ENCODE results near the gene TMED7. TPM values are rescaled to one million over a fixed set of nuclear protein-coding genes. Genes with fewer than 3 reads are reported as not detected.

TMED7 gene
- total and polyA plus RNA-seq, 2 donors = 25.9 to 33.0 TPM

DNA sequence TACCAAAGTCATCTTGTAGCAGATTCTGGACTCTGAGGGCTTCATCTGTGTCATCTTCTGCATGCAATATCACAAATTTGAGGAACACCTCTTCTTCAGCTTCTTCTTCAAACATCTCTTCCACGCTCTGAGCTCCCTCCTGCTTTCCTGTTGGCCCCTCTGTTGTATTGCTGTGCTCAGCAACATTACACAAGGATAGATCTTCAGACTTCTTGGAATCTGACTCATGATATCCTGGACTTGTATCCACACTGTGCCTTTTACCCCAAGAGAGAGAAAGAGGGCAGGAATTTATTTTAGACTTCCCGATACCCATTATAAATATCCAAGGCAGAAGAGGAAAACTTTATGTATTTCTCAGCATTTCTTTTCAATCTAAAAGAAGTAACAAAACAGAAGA lies 44.9 kb downstream of the TMED7 start:
- H3K4me3 ChIP-seq (ENCODE audit: low read length in 2 of 2) = no peak overlapping the region
- no peak overlapping the region for H3K27ac ChIP-seq (ENCODE audit: low read depth in 1 of 2, low read length in 1 of 2)
- no peaks in the 10 kb centered on the region for H3K36me3 ChIP-seq (ENCODE audit: control insufficient read depth in 2 of 2, insufficient read depth in 2 of 2, low read length in 1 of 2)
- H3K27me3 ChIP-seq (ENCODE audit: control insufficient read depth in 2 of 2, insufficient read depth in 1 of 2, low read length in 1 of 2) = no peaks in the 10 kb centered on the region
- no peak for DNase-seq (ENCODE audit: low read depth in 6 of 9, low spot score in 9 of 9)
- no peaks in the 10 kb centered on the region for H3K9me3 ChIP-seq (ENCODE audit: control insufficient read depth in 2 of 2, insufficient read depth in 1 of 2, low read length in 1 of 2)
- WGBS = 98% methylated on average over 2 of the region's 2 CpGs
- no peaks in the 10 kb centered on the region for H3K4me1 ChIP-seq (ENCODE audit: control insufficient read depth in 2 of 2, insufficient read depth in 2 of 2, low read length in 2 of 2)

DNA sequence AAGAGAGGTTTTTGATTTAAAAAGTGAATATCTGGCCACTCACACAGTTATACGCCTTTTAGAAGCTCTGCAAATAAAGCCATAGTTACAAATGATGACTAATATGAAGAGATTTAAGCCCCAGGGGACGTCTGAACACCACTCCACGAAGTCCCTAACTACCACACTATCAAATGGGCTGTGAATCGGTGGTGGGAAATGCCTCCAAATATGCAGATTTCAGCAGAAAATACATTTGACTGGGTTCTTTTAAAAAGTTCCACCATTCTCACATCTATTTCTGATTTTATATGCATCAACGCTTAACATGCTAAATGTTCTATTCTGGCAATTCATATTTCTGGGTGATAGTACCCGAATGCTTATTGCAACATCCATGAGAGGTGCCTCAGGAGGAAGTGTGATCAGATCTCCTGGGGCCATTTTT lies 46.1 kb downstream of the TMED7 start:
- Histone ChIP-seq H3K4me3 (ENCODE audit: low read length in 2 of 2) (no peak overlapping the region), H3K27ac (ENCODE audit: low read depth in 1 of 2, low read length in 1 of 2) (no peak overlapping the region), H3K36me3 (ENCODE audit: control insufficient read depth in 2 of 2, insufficient read depth in 2 of 2, low read length in 1 of 2) (no peaks in the 10 kb centered on the region), H3K27me3 (ENCODE audit: control insufficient read depth in 2 of 2, insufficient read depth in 1 of 2, low read length in 1 of 2) (no peaks in the 10 kb centered on the region), H3K4me1 (ENCODE audit: control insufficient read depth in 2 of 2, insufficient read depth in 2 of 2, low read length in 2 of 2) (no peaks in the 10 kb centered on the region), H3K9me3 (ENCODE audit: control insufficient read depth in 2 of 2, insufficient read depth in 1 of 2, low read length in 1 of 2) (no peaks in the 10 kb centered on the region)
- 97% methylated on average over 6 of the region's 6 CpGs for WGBS
- no peak for DNase-seq (ENCODE audit: low read depth in 6 of 9, low spot score in 9 of 9)

DNA sequence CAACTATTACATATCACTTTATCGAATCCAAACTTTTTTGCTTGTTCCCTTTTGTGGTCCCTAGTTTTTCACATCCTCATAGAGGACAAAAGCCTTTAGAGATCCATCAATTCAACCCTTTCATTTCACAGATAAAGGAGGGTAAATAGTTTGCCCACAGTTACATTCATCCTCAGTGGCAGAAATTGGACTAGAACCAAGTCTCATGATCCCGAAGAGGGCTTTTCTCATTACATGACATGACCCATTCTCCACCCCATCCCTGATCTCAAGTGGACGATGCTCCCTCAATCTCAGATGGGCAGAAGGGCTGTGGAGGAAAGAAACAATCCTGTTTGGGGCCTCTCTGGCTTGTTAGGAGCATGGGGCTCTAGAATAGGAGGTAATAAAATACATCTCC lies 46.6 kb downstream of the TMED7 start:
- 95% methylated on average over 3 of the region's 3 CpGs for WGBS
- Histone ChIP-seq H3K4me3 (ENCODE audit: low read length in 2 of 2) (no peak overlapping the region), H3K27me3 (ENCODE audit: control insufficient read depth in 2 of 2, insufficient read depth in 1 of 2, low read length in 1 of 2) (no peaks in the 10 kb centered on the region), H3K27ac (ENCODE audit: low read depth in 1 of 2, low read length in 1 of 2) (no peak overlapping the region), H3K9me3 (ENCODE audit: control insufficient read depth in 2 of 2, insufficient read depth in 1 of 2, low read length in 1 of 2) (no peaks in the 10 kb centered on the region), H3K4me1 (ENCODE audit: control insufficient read depth in 2 of 2, insufficient read depth in 2 of 2, low read length in 2 of 2) (no peaks in the 10 kb centered on the region), H3K36me3 (ENCODE audit: control insufficient read depth in 2 of 2, insufficient read depth in 2 of 2, low read length in 1 of 2) (no peaks in the 10 kb centered on the region)
- no peak for DNase-seq (ENCODE audit: low read depth in 6 of 9, low spot score in 9 of 9)

DNA sequence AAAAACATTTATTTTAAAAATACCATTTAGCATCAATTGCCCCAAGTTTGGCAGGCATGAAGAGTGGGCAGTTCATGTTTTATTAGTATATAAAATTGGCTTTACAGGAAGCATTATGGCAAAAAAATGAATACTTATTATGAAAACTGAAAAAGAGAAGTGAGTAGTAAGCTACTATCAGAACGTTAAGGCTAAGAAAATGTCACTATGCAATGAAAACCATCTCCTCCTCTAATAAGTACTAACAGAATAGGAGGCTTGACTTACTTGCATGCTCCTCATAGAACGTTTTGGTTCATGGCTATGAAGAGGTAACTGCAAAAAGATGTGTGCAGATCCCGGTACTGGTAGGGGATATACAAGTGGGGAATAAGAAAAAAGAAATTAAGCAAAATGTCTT lies 47.2 kb downstream of the TMED7 start:
- 90% methylated on average over 3 of the region's 3 CpGs for WGBS
- Histone ChIP-seq H3K4me3 (ENCODE audit: low read length in 2 of 2) (no peak overlapping the region), H3K36me3 (ENCODE audit: control insufficient read depth in 2 of 2, insufficient read depth in 2 of 2, low read length in 1 of 2) (no peaks in the 10 kb centered on the region), H3K27ac (ENCODE audit: low read depth in 1 of 2, low read length in 1 of 2) (no peak overlapping the region), H3K27me3 (ENCODE audit: control insufficient read depth in 2 of 2, insufficient read depth in 1 of 2, low read length in 1 of 2) (no peaks in the 10 kb centered on the region), H3K9me3 (ENCODE audit: control insufficient read depth in 2 of 2, insufficient read depth in 1 of 2, low read length in 1 of 2) (no peaks in the 10 kb centered on the region), H3K4me1 (ENCODE audit: control insufficient read depth in 2 of 2, insufficient read depth in 2 of 2, low read length in 2 of 2) (no peaks in the 10 kb centered on the region)
- no peak for DNase-seq (ENCODE audit: low read depth in 6 of 9, low spot score in 9 of 9)

DNA sequence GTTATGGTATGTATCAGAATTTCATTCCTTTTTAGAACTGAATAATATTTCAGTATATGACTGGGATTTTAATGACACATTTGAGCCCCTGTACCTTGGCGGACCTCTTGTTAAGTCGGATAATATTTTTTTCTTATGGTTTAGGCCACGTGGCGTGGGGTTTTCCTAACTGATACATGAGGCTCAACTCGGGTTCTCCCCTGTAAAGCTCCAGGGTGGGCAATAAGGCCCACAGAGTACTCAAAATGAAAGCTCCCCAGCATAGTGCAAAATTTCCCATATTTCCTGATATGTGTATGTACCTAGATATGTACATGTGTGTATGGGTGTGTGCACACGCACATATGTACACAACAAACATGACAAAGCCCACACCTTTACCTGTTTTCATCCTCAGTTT lies 48.1 kb downstream of the TMED7 start:
- no peaks in the 10 kb centered on the region for H3K36me3 ChIP-seq (ENCODE audit: control insufficient read depth in 2 of 2, insufficient read depth in 2 of 2, low read length in 1 of 2)
- H3K4me1 ChIP-seq (ENCODE audit: control insufficient read depth in 2 of 2, insufficient read depth in 2 of 2, low read length in 2 of 2) = no peaks in the 10 kb centered on the region
- no peaks in the 10 kb centered on the region for H3K27me3 ChIP-seq (ENCODE audit: control insufficient read depth in 2 of 2, insufficient read depth in 1 of 2, low read length in 1 of 2)
- 96% methylated on average over 6 of the region's 6 CpGs for WGBS
- no peaks in the 10 kb centered on the region for H3K9me3 ChIP-seq (ENCODE audit: control insufficient read depth in 2 of 2, insufficient read depth in 1 of 2, low read length in 1 of 2)
- H3K4me3 ChIP-seq (ENCODE audit: low read length in 2 of 2) = no peak overlapping the region
- no peak overlapping the region for H3K27ac ChIP-seq (ENCODE audit: low read depth in 1 of 2, low read length in 1 of 2)
- DNase-seq (ENCODE audit: low read depth in 6 of 9, low spot score in 9 of 9) = no peak

DNA sequence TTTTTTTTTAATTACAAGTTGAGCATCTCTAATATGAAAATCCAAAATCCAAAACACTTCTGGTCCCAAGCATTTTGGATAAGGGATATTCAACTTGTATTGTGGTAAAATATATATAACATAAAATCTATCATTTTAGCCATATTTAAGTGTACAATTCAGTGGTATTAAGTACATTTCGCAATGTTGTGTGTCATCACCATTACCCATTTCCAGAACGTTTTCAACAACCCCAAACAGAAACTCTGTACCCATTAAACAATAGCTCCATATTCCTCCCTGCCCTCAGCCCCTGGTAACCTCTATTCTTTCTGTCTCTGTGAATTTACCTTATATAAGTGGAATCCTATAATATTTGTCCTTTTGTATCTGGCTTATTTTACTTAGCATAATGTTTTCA lies 48.5 kb downstream of the TMED7 start:
- no peaks in the 10 kb centered on the region for H3K4me1 ChIP-seq (ENCODE audit: control insufficient read depth in 2 of 2, insufficient read depth in 2 of 2, low read length in 2 of 2)
- H3K36me3 ChIP-seq (ENCODE audit: control insufficient read depth in 2 of 2, insufficient read depth in 2 of 2, low read length in 1 of 2) = no peaks in the 10 kb centered on the region
- no peaks in the 10 kb centered on the region for H3K27me3 ChIP-seq (ENCODE audit: control insufficient read depth in 2 of 2, insufficient read depth in 1 of 2, low read length in 1 of 2)
- H3K4me3 ChIP-seq (ENCODE audit: low read length in 2 of 2) = no peak overlapping the region
- no peaks in the 10 kb centered on the region for H3K9me3 ChIP-seq (ENCODE audit: control insufficient read depth in 2 of 2, insufficient read depth in 1 of 2, low read length in 1 of 2)
- WGBS = 97% methylated on average over 2 of the region's 2 CpGs
- H3K27ac ChIP-seq (ENCODE audit: low read depth in 1 of 2, low read length in 1 of 2) = no peak overlapping the region
- no peak for DNase-seq (ENCODE audit: low read depth in 6 of 9, low spot score in 9 of 9)

DNA sequence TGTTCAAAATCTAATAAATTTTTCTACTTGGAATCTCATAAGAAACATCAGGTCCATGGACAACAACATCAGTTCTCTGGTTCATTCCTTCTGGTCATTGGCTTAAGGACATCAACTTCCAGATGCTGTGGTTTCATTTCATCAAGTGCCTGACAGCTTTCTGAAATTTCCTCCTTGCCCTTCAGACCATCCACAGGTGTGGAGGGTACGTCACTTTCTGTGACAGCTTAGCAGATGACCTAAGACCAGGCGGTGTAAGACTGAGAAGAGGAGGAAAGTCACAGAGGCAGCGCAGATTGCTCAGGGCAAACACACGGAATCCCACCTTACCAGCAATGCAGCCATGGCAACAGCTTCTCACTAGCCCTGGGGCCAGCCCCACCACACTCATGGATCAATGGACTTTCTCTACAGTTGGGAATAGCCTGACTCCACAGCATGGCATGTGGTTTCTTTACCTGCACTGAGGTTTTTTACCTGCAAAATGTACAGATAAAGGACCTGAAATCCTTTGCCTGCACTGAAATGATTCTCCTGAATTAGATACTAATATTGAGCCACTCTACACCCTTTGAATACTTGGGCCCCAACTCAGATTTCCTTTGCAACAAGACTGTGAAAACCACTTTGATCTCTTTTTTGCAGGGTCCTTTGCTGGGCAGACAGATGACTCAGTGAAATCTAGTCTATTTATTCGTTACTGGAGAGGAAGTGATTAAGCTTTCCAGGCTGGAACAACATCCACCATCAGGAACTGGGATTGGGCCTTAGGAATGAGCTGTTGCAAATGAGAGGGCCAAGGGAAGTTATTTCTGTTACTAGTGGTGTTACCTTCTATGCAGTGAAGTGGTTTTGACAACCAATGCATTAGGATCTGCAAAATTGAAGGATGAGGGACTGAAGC lies 50.4 kb downstream of the TMED7 start:
- Histone ChIP-seq H3K4me1 (ENCODE audit: control insufficient read depth in 2 of 2, insufficient read depth in 2 of 2, low read length in 2 of 2) (no peaks in the 10 kb centered on the region), H3K27ac (ENCODE audit: low read depth in 1 of 2, low read length in 1 of 2) (no peak overlapping the region), H3K27me3 (ENCODE audit: control insufficient read depth in 2 of 2, insufficient read depth in 1 of 2, low read length in 1 of 2) (no peaks in the 10 kb centered on the region), H3K36me3 (ENCODE audit: control insufficient read depth in 2 of 2, insufficient read depth in 2 of 2, low read length in 1 of 2) (no peaks in the 10 kb centered on the region), H3K4me3 (ENCODE audit: low read length in 2 of 2) (no peak overlapping the region), H3K9me3 (ENCODE audit: control insufficient read depth in 2 of 2, insufficient read depth in 1 of 2, low read length in 1 of 2) (no peaks in the 10 kb centered on the region)
- DNase-seq (ENCODE audit: low read depth in 6 of 9, low spot score in 9 of 9) = no peak
- WGBS = 80% methylated on average over 5 of the region's 5 CpGs

DNA sequence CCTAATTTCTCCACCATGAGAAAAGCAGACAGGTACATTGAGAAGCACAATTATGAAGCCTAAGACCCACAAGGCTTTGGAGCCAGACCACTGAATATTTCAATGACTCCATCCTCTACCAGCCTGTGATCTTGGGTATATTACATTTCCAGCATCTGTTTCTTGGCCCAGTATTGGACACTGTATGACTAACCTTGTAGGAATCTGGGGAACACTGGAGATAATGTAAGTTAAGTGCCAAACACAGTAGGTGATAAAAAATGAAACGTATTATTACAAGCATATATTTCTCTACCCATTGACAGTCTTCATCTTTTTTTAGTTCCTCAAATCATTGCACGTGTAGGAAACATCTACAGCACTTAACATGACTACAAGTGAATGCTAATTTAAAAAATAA lies 52.7 kb downstream of the TMED7 start:
- WGBS = 95% methylated on average over 2 of the region's 2 CpGs
- Histone ChIP-seq H3K4me1 (ENCODE audit: control insufficient read depth in 2 of 2, insufficient read depth in 2 of 2, low read length in 2 of 2) (no peaks in the 10 kb centered on the region), H3K9me3 (ENCODE audit: control insufficient read depth in 2 of 2, insufficient read depth in 1 of 2, low read length in 1 of 2) (no peaks in the 10 kb centered on the region), H3K36me3 (ENCODE audit: control insufficient read depth in 2 of 2, insufficient read depth in 2 of 2, low read length in 1 of 2) (no peaks in the 10 kb centered on the region), H3K27me3 (ENCODE audit: control insufficient read depth in 2 of 2, insufficient read depth in 1 of 2, low read length in 1 of 2) (no peaks in the 10 kb centered on the region), H3K4me3 (ENCODE audit: low read length in 2 of 2) (no peak overlapping the region), H3K27ac (ENCODE audit: low read depth in 1 of 2, low read length in 1 of 2) (no peak overlapping the region)
- no peak for DNase-seq (ENCODE audit: low read depth in 6 of 9, low spot score in 9 of 9)

DNA sequence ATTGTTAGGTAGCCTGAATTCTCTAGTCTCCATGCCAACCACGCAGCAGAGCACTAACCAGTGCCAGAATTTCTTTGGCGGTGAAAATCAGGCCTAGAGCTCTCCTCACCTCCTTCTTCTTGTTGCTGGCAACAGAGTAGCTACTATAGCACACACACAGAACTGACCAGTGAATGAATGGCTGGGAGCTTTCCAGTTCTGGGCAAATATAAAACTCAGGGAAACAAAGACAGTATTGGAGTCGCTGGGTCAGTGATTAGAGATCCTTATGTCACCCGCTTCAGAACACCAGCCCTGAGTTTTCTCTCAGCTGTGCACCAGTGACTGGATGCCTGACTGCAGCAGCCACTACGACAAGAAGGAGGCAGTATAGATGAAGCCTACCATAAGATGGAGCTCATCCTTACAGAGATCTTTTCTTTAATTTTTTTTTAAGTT lies 54.4 kb downstream of the TMED7 start:
- Histone ChIP-seq H3K27me3 (ENCODE audit: control insufficient read depth in 2 of 2, insufficient read depth in 1 of 2, low read length in 1 of 2) (no peaks in the 10 kb centered on the region), H3K36me3 (ENCODE audit: control insufficient read depth in 2 of 2, insufficient read depth in 2 of 2, low read length in 1 of 2) (no peaks in the 10 kb centered on the region), H3K27ac (ENCODE audit: low read depth in 1 of 2, low read length in 1 of 2) (no peak overlapping the region), H3K4me1 (ENCODE audit: control insufficient read depth in 2 of 2, insufficient read depth in 2 of 2, low read length in 2 of 2) (no peaks in the 10 kb centered on the region), H3K4me3 (ENCODE audit: low read length in 2 of 2) (no peak overlapping the region), H3K9me3 (ENCODE audit: control insufficient read depth in 2 of 2, insufficient read depth in 1 of 2, low read length in 1 of 2) (no peaks in the 10 kb centered on the region)
- WGBS = 97% methylated on average over 5 of the region's 5 CpGs
- DNase-seq (ENCODE audit: low read depth in 6 of 9, low spot score in 9 of 9) = no peak

Data from thymus (tissue), 11 donors.